Right lobe of liver (tissue), 4 donors: Measurements from ENCODE around the gene CAPN3.

Source experiments
- POLR2A ChIP-seq: fragments of 450-650 bp; IDR thresholded peaks from one replicate; pipeline ENCODE4 v1.6.1; 2017; ENCODE audit warnings: antibody characterized with exemption, mild to moderate bottlenecking
- TF ChIP-seq, protein P1 (sequence below), 4 donors: fragments of 200-600 bp in 3 of 4; fragments of 450-650 bp in 1 of 4; IDR thresholded peaks; one replicate each; pipeline versions ENCODE4 v1.5.1 to v1.8.0; 2016 to 2022; ENCODE audit warnings: antibody characterized with exemption in 4 of 4, mild to moderate bottlenecking in 2 of 4
- donor health status: DM: no; HTN: no; CAD: no.
- donor health status: DM: no; HTN: no; CAD: no.
- donor health status: DM: no; HTN: yes; CAD: no.

- TF ChIP-seq, protein P1, sequence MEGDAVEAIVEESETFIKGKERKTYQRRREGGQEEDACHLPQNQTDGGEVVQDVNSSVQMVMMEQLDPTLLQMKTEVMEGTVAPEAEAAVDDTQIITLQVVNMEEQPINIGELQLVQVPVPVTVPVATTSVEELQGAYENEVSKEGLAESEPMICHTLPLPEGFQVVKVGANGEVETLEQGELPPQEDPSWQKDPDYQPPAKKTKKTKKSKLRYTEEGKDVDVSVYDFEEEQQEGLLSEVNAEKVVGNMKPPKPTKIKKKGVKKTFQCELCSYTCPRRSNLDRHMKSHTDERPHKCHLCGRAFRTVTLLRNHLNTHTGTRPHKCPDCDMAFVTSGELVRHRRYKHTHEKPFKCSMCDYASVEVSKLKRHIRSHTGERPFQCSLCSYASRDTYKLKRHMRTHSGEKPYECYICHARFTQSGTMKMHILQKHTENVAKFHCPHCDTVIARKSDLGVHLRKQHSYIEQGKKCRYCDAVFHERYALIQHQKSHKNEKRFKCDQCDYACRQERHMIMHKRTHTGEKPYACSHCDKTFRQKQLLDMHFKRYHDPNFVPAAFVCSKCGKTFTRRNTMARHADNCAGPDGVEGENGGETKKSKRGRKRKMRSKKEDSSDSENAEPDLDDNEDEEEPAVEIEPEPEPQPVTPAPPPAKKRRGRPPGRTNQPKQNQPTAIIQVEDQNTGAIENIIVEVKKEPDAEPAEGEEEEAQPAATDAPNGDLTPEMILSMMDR (IDR thresholded peaks at IDR 0.05), result no peak
- no peak for TF ChIP-seq POLR2A
These were observed 89.0 kb downstream of the CAPN3 start for GRCh38 chr15:42448281-42448680.
